Gastroesophageal sphincter (tissue), 4 donors: ENCODE data around the gene FTSJ1. TPM values are rescaled to one million over a fixed set of nuclear protein-coding genes. Genes with fewer than 3 reads are reported as not detected.

Experiments
- ATAC-seq: fragments of 150-250 bp; one replicate; pipeline ENCODE4 v1.9.1; 2016; ENCODE audit warnings: mild to moderate bottlenecking, moderate library complexity
- H3K27ac ChIP-seq, 4 donors: fragments of 200-600 bp; sonication (generic) in 3 of 4; 1 replicate in 3 of 4; 2 replicates in 1 of 4; pipeline ENCODE4 v1.5.1; 2016 to 2019
- H3K27me3 ChIP-seq: fragments of 200-600 bp; sonication (generic); one replicate; pipeline ENCODE4 v1.5.1; 2019
- H3K36me3 ChIP-seq, 2 donors: fragments of 200-600 bp; sonication (generic); one replicate each; pipeline ENCODE4 v1.5.1; 2019; ENCODE audit warnings: control low read depth in 1 of 2
- H3K4me1 ChIP-seq, 3 donors: fragments of 200-600 bp; sonication (generic); 1 replicate in 2 of 3; 2 replicates in 1 of 3; pipeline ENCODE4 v1.5.1; 2016 to 2019; ENCODE audit warnings: control low read depth in 2 of 3
- H3K4me3 ChIP-seq, 2 donors: fragments of 200-600 bp; sonication (generic); one replicate each; pipeline ENCODE4 v1.5.1; 2019; ENCODE audit warnings: mild to moderate bottlenecking in 1 of 2, moderate library complexity in 1 of 2
- H3K9me3 ChIP-seq, 3 donors: fragments of 200-600 bp; sonication (generic); one replicate each; pipeline ENCODE4 v1.5.1; 2017 to 2019; ENCODE audit warnings: control low read depth in 2 of 3
- EP300 ChIP-seq: sonication (generic); formaldehyde crosslinking; IDR thresholded peaks from one replicate; pipeline ENCODE4 v1.6.1; 2017; ENCODE audit warnings: antibody characterized with exemption, mild to moderate bottlenecking
- POLR2A ChIP-seq, 2 donors: fragments of 450-650 bp; IDR thresholded peaks; one replicate each; pipeline ENCODE4 v1.6.1; 2017; ENCODE audit warnings: antibody characterized with exemption in 2 of 2, mild to moderate bottlenecking in 2 of 2, moderate library complexity in 1 of 2
- POLR2AphosphoS5 ChIP-seq: sonication (generic); formaldehyde crosslinking; IDR thresholded peaks from one replicate; pipeline ENCODE4 v1.6.1; 2017; ENCODE audit warnings: antibody characterized with exemption
- WGBS, 2 donors: methylation state at CpG; one replicate each; pipeline ENCODE4 v1.1.5; 2018; ENCODE audit warnings: low coverage in 1 of 2; 5-methylcytosine and 5-hydroxymethylcytosine counted together
- total RNA-seq, 4 donors: library from RNA; depleted of rRNA; stranded (reverse); fragments of >200 nt; gene quantifications; one replicate each; pipeline ENCODE4 v1.1.0, GENCODE V29; 2016
- TF ChIP-seq, protein P1 (sequence below), 4 experiments: fragments of 200-600 bp in 2 of 4; fragments of 450-650 bp in 2 of 4; sonication (generic) in 1 of 4; IDR thresholded peaks; one replicate each; pipeline ENCODE4 v1.5.1; 2017 to 2019; ENCODE audit warnings: antibody characterized with exemption in 4 of 4, mild to moderate bottlenecking in 2 of 4, moderate library complexity in 2 of 4

FTSJ1 gene
- total RNA-seq, 4 donors from 2014 or later: 31.1 to 43.0 (median 38.9) TPM

DNA sequence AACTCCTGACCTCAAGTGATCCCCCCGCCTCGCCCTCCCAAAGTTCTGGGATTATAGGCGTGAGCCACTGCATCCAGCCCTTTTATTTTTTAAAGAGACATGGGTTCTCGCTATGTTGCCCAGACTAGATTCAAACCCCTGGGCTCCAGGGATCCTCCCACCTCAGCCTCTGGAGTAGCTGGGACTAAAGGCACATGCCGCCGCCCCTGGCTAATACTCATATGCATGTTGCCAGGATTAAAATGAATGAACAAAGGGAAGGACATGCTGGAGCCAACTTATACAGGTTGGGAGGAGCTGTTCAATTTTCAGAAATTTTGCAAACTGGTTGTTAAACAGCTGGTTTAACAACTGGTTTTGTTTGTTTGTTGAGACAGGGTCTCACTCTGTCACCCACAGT is 1.4 kb upstream of the FTSJ1 start:
- WGBS, 2 donors: 100% methylated on average over 1 of the region's 6 CpGs; no CpG with 5 or more reads in 1 of the 2 donors
- Histone ChIP-seq H3K4me3 (no peak overlapping the region), H3K27ac (no peak overlapping the region), H3K4me1 (peaks cover 0 to 22% (median 0%) of the 10 kb centered on the region in 3 donors), H3K9me3 (no peaks in the 10 kb centered on the region), H3K27me3 (no peaks in the 10 kb centered on the region), H3K36me3 (peaks cover 0 to 10% of the 10 kb centered on the region in 2 donors)
- no peak for TF ChIP-seq POLR2A (IDR thresholded peaks at IDR 0.05)
- ATAC-seq: no peak

DNA sequence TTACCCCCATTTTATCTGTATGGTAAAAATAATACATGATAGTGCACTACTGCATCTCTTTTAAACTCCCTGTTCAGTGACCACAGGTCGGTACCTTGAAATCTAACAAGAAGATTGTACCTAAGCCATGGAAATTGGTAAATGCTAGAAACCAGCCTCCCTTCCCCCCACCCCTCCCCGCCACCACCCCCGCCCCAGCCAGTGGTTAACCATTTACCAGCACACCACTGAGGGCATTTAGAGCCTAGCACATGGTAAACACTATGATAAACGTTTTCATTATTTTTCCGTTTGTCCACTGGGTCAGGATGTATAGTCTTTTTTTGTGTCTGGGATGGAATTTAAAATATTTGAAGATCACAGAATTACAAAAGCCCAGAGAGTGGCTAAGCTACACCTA is 703 bp upstream of the FTSJ1 start:
- WGBS, 2 donors: 3 to 43% methylated on average over 2 to 4 of the region's 5 CpGs
- Histone ChIP-seq H3K27me3 (no peaks in the 10 kb centered on the region), H3K4me3 (peak overlapping the region; percentile 70 to 81), H3K27ac (peak overlapping the region in 3 of 4 donors; percentile 81 to 89 (median 85)), H3K4me1 (peaks cover 0 to 22% (median 0%) of the 10 kb centered on the region in 3 donors), H3K9me3 (no peaks in the 10 kb centered on the region), H3K36me3 (peaks cover 0 to 13% of the 10 kb centered on the region in 2 donors)
- no peak for ATAC-seq
- TF ChIP-seq, protein P1, sequence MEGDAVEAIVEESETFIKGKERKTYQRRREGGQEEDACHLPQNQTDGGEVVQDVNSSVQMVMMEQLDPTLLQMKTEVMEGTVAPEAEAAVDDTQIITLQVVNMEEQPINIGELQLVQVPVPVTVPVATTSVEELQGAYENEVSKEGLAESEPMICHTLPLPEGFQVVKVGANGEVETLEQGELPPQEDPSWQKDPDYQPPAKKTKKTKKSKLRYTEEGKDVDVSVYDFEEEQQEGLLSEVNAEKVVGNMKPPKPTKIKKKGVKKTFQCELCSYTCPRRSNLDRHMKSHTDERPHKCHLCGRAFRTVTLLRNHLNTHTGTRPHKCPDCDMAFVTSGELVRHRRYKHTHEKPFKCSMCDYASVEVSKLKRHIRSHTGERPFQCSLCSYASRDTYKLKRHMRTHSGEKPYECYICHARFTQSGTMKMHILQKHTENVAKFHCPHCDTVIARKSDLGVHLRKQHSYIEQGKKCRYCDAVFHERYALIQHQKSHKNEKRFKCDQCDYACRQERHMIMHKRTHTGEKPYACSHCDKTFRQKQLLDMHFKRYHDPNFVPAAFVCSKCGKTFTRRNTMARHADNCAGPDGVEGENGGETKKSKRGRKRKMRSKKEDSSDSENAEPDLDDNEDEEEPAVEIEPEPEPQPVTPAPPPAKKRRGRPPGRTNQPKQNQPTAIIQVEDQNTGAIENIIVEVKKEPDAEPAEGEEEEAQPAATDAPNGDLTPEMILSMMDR (IDR thresholded peaks at IDR 0.05): no peak
- TF ChIP-seq POLR2AphosphoS5 (no peak), POLR2A (IDR thresholded peaks at IDR 0.05) (no peak), EP300 (no peak)

DNA sequence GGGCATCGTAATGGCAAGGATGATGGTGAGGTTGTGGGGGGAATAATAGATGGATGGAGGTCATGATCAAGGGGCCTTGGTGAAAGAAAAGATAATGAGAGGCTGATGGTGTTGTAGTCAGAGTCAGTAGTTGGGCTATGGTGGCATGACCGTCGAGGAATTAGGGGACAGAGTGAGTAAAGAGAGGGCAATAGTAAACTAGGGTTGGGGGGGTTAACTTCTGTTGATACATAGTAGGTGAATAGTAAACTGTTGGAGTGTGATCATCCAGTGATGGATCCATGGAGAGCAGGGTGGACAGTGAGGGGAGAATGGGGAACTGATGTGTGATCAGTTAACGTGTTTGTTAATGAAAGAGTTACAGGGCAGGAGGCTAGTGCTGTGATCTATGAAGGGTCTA is 920 bp downstream of the FTSJ1 start:
- Histone ChIP-seq H3K36me3 (peaks cover 0 to 29% of the 10 kb centered on the region in 2 donors), H3K27ac (peak overlapping the region; percentile 75 to 89 (median 83)), H3K9me3 (no peaks in the 10 kb centered on the region), H3K4me1 (peaks cover 0 to 22% (median 0%) of the 10 kb centered on the region in 3 donors), H3K27me3 (no peaks in the 10 kb centered on the region), H3K4me3 (peak overlapping the region; percentile 70 to 81)
- ATAC-seq: no peak
- WGBS, 2 donors: 44 to 69% methylated on average over 2 to 4 of the region's 4 CpGs
- TF ChIP-seq POLR2AphosphoS5 (no peak), POLR2A (IDR thresholded peaks at IDR 0.05) (no peak), EP300 (no peak)
- TF ChIP-seq, protein P1 (IDR thresholded peaks at IDR 0.05): no peak

DNA sequence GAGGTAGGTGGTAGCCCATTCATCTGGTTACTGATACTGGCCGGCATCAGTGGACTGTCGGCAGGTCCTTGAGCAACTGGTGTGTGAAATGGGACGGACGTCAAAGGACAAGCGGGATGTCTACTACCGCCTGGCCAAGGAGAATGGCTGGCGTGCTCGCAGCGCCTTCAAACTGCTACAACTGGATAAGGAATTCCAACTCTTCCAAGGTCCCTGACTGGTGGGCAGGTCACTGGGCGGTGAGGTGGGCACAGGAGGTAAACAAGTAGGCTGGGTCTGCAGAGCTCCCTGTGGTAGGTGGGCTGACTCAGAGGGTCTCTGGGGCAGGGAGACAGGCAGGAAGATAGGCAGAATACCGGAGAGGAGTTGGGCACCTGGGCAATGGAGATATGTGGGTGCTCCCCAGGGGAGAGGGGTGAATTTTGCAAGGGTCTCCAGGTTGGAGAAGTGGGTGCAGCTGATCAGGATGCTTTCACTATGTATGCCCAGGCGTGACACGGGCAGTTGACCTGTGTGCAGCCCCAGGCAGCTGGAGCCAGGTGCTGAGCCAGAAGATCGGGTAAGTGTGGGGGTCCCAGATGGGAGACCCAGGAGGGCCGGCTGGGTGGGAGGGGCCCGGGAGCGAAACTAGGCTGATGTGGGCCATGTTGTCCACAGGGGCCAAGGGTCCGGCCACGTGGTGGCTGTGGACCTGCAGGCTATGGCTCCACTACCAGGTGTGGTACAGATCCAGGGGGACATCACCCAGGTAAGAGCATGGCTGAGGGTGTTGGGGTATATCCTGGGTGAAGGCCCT is 2.2 kb downstream of the FTSJ1 start:
- Histone ChIP-seq H3K36me3 (peaks cover 0 to 42% of the 10 kb centered on the region in 2 donors), H3K4me3 (no peak overlapping the region), H3K4me1 (peaks cover 0 to 22% (median 0%) of the 10 kb centered on the region in 3 donors), H3K27ac (no peak overlapping the region), H3K27me3 (no peaks in the 10 kb centered on the region), H3K9me3 (no peaks in the 10 kb centered on the region)
- WGBS, 2 donors: 89% methylated on average over 3 of the region's 19 CpGs; no CpG with 5 or more reads in 1 of the 2 donors
- no peak for TF ChIP-seq POLR2A (IDR thresholded peaks at IDR 0.05)
- TF ChIP-seq, protein P1 (IDR thresholded peaks at IDR 0.05): no peak
- no peak for TF ChIP-seq POLR2AphosphoS5
- TF ChIP-seq EP300: no peak
- ATAC-seq: no peak

DNA sequence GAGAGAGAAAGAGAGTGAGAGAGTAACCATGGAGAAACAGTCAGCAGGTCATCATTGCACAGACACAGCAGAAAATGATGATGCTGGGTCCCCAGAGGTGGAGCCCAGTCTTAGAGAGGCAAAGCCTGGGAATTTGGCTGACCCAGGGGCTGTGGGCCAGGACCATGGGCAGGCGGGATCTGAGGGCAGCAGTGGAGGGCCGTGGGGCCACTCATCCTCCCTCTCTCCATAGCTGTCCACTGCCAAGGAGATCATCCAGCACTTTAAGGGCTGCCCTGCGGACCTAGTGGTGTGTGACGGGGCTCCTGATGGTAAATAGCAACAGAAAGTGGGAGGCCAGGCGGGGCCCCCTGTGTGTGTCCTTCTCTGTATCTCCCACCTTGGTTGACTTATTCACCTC is 2.8 kb downstream of the FTSJ1 start:
- Histone ChIP-seq H3K27me3 (no peaks in the 10 kb centered on the region), H3K9me3 (no peaks in the 10 kb centered on the region), H3K4me3 (no peak overlapping the region), H3K4me1 (peaks cover 0 to 22% (median 0%) of the 10 kb centered on the region in 3 donors), H3K36me3 (peaks cover 0 to 48% of the 10 kb centered on the region in 2 donors), H3K27ac (no peak overlapping the region)
- ATAC-seq: no peak
- 80 to 89% methylated on average over 1 to 4 of the region's 5 CpGs for WGBS, 2 donors
- TF ChIP-seq, protein P1 (IDR thresholded peaks at IDR 0.05): no peak
- no peak for TF ChIP-seq POLR2A (IDR thresholded peaks at IDR 0.05)
- no peak for TF ChIP-seq POLR2AphosphoS5
- TF ChIP-seq EP300: no peak
